Thoracic aorta endothelial cell (primary cell): Measurements from ENCODE around the gene RAB15. TPM values are rescaled to one million over a fixed set of nuclear protein-coding genes. Genes with fewer than 3 reads are reported as not detected.

Experiments
- small RNA-seq: library from RNA; depleted of rRNA; stranded (forward); fragments of <200 nt; gene quantifications from one replicate; pipeline ENCODE3, GENCODE V24; 2012
- total RNA-seq: library from RNA; depleted of rRNA; stranded (reverse); fragments of >200 nt; gene quantifications from 2 replicates; pipeline ENCODE4 v1.2.3, GENCODE V29; 2012

Gene RAB15
- 15.7 and 17.0 TPM in 2 replicates for total RNA-seq

DNA sequence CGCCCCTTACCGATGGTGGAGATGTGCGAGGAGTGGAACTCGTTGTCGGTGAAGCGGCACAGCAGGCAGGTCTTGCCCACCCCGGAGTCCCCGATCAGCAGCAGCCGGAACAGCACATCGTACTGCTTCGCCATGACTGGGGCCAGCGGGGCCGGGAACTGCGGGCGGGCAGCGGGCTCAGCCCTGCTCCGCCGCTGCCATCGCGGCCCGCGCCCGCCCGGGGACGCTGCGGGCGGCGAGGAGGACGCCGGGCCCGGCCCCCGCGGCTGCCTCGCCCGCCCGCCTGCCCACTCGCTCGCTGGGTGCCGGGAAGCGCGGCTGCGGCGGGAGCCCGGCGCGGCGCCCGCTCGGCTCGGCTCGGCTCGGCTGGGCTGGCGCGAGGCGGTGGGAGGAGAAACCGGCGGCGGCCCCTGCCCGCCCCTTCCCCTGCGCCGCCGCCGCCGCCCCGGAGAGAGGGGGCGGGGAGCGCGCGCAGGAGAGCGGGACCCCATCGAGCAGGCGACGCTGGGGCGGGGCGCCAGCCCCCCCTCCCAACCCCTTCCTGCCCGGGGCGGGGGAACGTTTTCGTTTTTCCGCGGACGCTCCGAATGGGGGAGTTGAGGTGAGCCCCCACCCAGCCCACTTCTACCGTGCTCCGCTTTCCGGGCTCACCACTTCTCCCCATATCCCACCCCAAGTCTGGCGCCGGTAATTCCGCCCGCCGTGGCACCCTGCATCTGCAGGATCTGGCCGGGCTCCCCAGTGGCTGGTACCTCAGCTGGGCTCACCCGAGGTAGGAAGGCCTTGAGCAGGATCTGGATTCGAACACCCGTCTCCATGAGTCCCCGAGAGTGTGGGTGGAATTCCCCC, at the start of gene RAB15:
RAB15 (minus strand) TSS at position 394 of the 849 bp plus-strand sequence; CDS start at position 134, 260 bp downstream.

DNA sequence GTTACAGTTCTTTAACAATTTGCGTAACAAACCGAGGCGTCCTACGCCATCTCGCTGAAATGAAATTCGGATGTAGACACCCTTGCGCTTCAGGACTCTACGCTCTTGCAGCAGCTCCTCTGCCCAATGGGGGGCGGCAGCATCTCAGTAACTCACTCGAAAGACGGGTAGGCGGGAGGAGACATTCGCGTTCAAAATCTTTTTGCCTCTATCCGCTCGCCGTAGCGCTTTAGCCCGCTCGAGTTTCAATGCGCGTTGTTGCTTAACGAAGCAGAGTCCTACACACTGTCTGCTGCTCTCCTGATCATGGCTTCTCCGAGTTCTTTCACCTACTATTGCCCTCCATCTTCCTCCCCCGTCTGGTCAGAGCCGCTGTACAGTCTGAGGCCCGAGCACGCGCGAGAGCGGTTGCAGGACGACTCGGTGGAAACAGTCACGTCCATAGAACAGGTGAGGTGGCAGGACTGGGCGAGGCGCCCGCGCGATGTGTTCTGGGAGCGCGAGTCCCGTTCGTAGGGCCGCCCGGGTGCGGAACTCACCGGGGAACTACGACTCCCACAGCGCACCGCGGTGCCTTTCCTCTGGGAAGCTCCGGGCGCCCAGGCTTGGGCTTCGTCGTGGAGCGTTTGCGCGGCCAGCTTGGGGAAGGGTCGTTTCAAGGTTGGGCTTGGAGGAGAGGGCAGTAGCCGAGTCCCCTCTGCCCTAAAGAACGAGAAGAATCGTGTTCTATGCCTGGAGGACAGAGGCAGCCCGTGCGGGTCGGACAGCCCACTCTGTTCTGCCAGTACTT, 14.7 kb upstream of the RAB15 start, which contains the start of gene FNTB:
FNTB (plus strand) TSS at position 248 of the 790 bp plus-strand sequence; CDS start at position 307, 59 bp downstream.

DNA sequence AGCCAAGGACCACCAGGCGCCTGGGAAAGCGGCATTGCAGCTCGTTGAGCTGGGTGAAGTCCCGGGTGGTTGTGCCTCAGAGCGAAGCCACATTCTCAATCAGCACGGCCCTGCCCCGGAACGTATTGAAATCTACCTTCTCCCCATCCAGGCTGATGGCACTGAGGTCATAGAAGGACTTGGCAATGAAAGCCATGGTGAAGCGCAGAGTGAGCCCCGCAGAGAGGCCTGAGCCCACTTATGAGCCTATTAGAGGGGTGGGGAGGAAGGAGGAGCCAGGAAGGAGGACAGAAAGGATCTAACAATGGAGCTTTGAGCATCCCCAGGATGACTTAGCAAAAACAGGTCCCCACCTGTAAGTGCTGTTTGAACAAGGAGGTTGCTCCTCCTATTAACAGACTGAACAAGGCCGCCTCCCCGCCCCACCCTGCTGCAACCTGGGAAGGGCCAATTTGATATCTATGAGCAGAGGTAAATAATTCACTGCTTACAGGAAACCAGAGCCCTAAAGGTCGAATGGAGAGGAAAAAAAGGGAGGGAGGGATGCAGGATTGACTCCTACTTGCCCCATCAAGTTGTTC, 29.5 kb downstream of the RAB15 start, which contains the start of gene GPX2:
GPX2 (minus strand) TSS at position 215 of the 581 bp plus-strand sequence; CDS start at position 196, 19 bp downstream.

DNA sequence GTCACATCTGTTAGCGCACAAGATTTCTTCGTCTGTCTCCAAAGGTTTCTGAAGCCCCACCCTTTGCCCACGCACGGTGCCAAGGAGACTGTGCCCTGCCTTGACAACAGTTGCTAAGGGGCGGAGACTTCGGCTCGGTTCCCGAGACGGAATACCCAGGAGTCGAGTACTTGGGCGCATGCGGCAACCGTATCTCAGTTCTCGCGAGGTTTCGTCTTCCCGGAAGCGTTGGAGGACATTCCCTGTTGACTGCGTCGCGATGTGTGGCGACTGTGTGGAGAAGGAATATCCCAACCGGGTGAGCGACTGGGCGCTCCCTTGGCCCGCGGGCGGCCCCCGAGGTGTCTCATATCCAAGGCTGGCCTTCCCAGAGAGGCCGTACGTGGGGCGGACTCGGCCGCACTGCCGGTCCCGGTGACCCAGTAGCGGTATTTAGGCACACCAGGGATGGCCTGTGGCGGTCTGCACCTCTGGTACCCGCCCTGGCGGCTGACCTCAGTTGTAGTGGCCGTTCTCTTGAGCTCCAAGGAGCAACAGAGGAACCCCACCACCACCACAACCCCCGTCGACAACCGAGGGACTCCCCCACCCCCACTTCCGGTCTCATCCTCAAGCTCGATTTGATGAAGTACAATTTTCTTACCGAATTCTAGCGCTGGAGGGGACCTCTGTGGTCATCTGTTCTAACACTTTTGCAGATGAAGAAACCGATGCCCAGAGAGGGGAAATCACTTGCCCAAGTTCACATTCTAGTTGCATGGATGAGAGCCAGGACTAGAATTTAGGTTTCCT, 57.7 kb downstream of the RAB15 start, which contains the start of gene CHURC1:
CHURC1 (plus strand) TSS at position 219 of the 792 bp plus-strand sequence; CDS start at position 260, 41 bp downstream.

Small RNA genes within 50 kb of the gene (small RNA-seq; reads per million reads assigned to genes)
- not detected for gene RPPH1-2P

Other genes starting within 250 kb of the RAB15 start
- gene SPTB, start 92.4 kb downstream of the RAB15 start, total RNA-seq: under 0.01 and 0.13 TPM in 2 replicates
- gene CHURC1, start 57.9 kb downstream of the RAB15 start, total RNA-seq: 72.8 and 92.7 TPM in 2 replicates
- not detected in 2 replicates for gene GPX2, start 29.6 kb downstream of the RAB15 start, total RNA-seq
- gene FNTB, start 14.6 kb upstream of the RAB15 start, total RNA-seq: 14.9 and 15.4 TPM in 2 replicates
- 56.0 and 64.7 TPM in 2 replicates for gene MAX, start 130.2 kb upstream of the RAB15 start, total RNA-seq